Astrocyte (in vitro differentiated cells and primary cell): ENCODE results near the gene TGM1. TPM values are rescaled to one million over a fixed set of nuclear protein-coding genes. Genes with fewer than 3 reads are reported as not detected.
A peak's percentile ranks its signal among the peaks of the same experiment; 100 is the strongest.

Source experiments
- DNase-seq: peaks from one replicate; pipeline ENCODE4 v3.0.0-alpha.2; 2010; ENCODE audit warnings: low read depth
- FAIRE-seq: peaks from 2 replicates; lab custom pipeline; 2011; peaks lifted over from hg19 to GRCh38; lab: Jason Lieb, UNC
- H2AFZ ChIP-seq: 2 replicates; pipeline ENCODE4 v1.6.0; 2012; ENCODE audit warnings: low read depth, low read length, inconsistent platforms
- H3K27ac ChIP-seq: 2 replicates; pipeline ENCODE4 v1.5.1; 2011; ENCODE audit warnings: low read depth, low read length, inconsistent platforms
- H3K27me3 ChIP-seq: 2 replicates; pipeline ENCODE4 v1.6.0; 2011; ENCODE audit warnings: low read length, inconsistent platforms; ENCODE audit not compliant: insufficient read depth
- H3K36me3 ChIP-seq: 2 replicates; pipeline ENCODE4 v1.5.1; 2011; ENCODE audit warnings: low read length, inconsistent platforms; ENCODE audit not compliant: insufficient read depth
- H3K4me1 ChIP-seq: 2 replicates; pipeline ENCODE4 v1.5.1; 2011; ENCODE audit warnings: low read length, inconsistent platforms; ENCODE audit not compliant: insufficient read depth
- H3K4me2 ChIP-seq: 2 replicates; pipeline ENCODE4 v1.6.0; 2012; ENCODE audit warnings: low read length, inconsistent platforms
- H3K4me3 ChIP-seq: 2 replicates; pipeline ENCODE4 v1.5.1; 2011; ENCODE audit warnings: low read depth, mild to moderate bottlenecking, low read length, inconsistent platforms; ENCODE audit not compliant: insufficient read depth
- H3K79me2 ChIP-seq: 2 replicates; pipeline ENCODE4 v1.6.0; 2012; ENCODE audit warnings: mild to moderate bottlenecking, low read length, inconsistent platforms; ENCODE audit not compliant: insufficient read depth
- H3K9ac ChIP-seq: 2 replicates; pipeline ENCODE4 v1.6.0; 2012; ENCODE audit warnings: mild to moderate bottlenecking, low read length, inconsistent platforms
- H3K9me3 ChIP-seq: 2 replicates; pipeline ENCODE4 v1.5.1; 2012; ENCODE audit warnings: low read depth, mild to moderate bottlenecking, low read length, inconsistent platforms; ENCODE audit not compliant: insufficient read depth
- H4K20me1 ChIP-seq: 2 replicates; pipeline ENCODE4 v1.6.0; 2012; ENCODE audit warnings: low read length, inconsistent platforms; ENCODE audit not compliant: insufficient read depth
- H3K27ac Mint-ChIP-seq: one replicate; pipeline ENCODE4 v1.8.0; 2021; ENCODE audit warnings: mild to moderate bottlenecking, mixed read lengths; ENCODE audit not compliant: unreplicated experiment
- H3K27me3 Mint-ChIP-seq: one replicate; pipeline ENCODE4 v1.8.0; 2021; ENCODE audit warnings: low read depth, mixed read lengths; ENCODE audit not compliant: unreplicated experiment
- H3K36me3 Mint-ChIP-seq: one replicate; pipeline ENCODE4 v1.8.0; 2021; ENCODE audit warnings: low read depth, mixed read lengths; ENCODE audit not compliant: unreplicated experiment
- H3K4me1 Mint-ChIP-seq: one replicate; pipeline ENCODE4 v1.8.0; 2021; ENCODE audit warnings: low read depth, mixed read lengths; ENCODE audit not compliant: unreplicated experiment
- H3K4me3 Mint-ChIP-seq: one replicate; pipeline ENCODE4 v1.8.0; 2021; ENCODE audit warnings: mild to moderate bottlenecking, moderate library complexity, mixed read lengths; ENCODE audit not compliant: unreplicated experiment
- H3K9me3 Mint-ChIP-seq: one replicate; pipeline ENCODE4 v1.8.0; 2021; ENCODE audit warnings: mild to moderate bottlenecking, mixed read lengths; ENCODE audit not compliant: unreplicated experiment
- EZH2 ChIP-seq: IDR thresholded peaks from 2 replicates; pipeline ENCODE4 v1.6.1; 2012; ENCODE audit warnings: mild to moderate bottlenecking, low read length, inconsistent platforms; ENCODE audit not compliant: insufficient read depth
- total RNA-seq: library from RNA; stranded (reverse); gene quantifications from 2 replicates; pipeline ENCODE4 v1.2.1, GENCODE V29; 2021
- TF ChIP-seq, protein P1 (sequence below): IDR thresholded peaks from 2 replicates; pipeline ENCODE4 v1.5.1; 2011; ENCODE audit warnings: low read depth, mild to moderate bottlenecking, inconsistent platforms, low read length, moderate library complexity; ENCODE audit not compliant: insufficient read depth

The TGM1 gene
- total RNA-seq, 1 donor from 2014 or later, result 3.8 TPM

DNA sequence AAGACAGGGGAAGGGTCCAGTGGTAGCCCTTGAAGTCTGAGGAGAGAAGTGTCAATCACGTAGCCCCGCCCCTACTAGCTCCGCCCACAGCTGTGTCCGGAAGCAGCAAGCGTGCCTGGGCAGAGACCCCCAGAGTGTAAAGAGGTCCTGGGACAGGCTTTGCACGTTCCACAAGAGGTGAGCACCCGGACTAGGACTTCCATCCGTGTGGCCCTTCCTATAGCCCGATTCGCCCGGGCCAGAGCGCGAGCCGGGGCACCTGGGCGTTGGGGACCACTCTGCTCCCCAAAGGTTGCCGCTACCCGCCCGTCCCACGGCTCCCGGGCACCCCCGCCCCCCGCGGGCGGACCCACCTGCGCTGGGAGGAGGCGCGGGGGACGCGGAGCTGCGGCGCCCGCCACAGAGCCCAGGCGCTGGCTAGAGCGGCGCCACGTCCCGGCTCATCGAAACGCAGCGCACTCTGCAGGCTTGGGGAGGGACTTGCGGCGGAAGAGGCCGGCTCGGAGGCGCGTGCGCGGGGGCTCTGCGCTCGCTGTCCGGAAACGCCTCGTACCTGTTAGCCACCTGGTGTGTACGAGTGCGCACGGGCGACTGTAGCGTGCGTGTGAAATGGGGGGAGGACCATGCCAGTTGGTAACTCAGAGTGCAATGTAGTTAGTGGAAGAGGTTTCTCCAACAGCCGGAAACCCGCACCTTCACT, 8.3 kb upstream of the TGM1 start, which contains the start of gene RABGGTA:
RABGGTA (minus strand) TSS at position 464 of the 700 bp plus-strand sequence. CDS start 482 bp downstream, outside the sequence.
- DNase-seq, result peak; percentile 74

DNA sequence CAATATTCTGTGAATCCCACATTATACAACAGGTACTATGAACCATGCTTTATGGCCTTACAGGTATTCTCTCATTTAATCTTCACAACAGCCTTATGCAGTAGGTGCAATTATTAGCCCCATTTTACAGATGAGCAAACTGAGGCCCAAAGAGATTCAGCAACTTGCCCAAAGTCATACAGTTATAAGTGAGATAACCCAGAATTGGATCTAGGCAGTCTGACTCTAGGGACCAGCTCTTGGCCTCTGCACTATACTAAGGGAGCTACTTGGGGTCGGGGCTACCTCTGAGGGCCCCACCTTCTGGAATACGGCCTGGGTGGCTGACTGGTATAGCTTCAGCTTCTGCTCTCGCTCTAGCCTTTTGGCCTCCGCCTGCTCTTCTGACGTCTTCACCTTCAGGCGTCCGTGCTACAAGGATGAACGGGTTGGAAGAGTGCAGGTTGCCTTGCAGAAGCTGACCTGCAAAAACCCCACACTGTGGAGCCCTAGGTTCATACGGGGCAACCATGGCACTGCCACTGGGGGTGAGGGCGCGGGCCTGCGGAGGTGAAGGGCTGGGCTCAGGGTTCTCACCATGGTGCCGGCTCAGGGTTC, 7.7 kb upstream of the TGM1 start:
- no peaks in the 10 kb centered on the region for H3K9me3 Mint-ChIP-seq
- Histone ChIP-seq H3K27ac (peak overlapping the region; percentile 92), H2AFZ (peak overlapping the region; percentile 93), H3K4me2 (peak overlapping the region; percentile 94), H3K79me2 (no peaks in the 10 kb centered on the region), H3K4me3 (peak overlapping the region; percentile 82), H4K20me1 (no peaks in the 10 kb centered on the region), H3K36me3 (peaks cover 7% of the 10 kb centered on the region), H3K4me1 (peaks cover 5% of the 10 kb centered on the region), H3K27me3 (no peaks in the 10 kb centered on the region), H3K9me3 (no peaks in the 10 kb centered on the region), H3K9ac (peak overlapping the region; percentile 94)
- no peak for DNase-seq
- peaks cover 7% of the 10 kb centered on the region for H3K4me1 Mint-ChIP-seq
- H3K27me3 Mint-ChIP-seq, result no peaks in the 10 kb centered on the region
- peaks cover 25% of the 10 kb centered on the region for H3K36me3 Mint-ChIP-seq
- H3K27ac Mint-ChIP-seq, result peak overlapping the region; percentile 93
- TF ChIP-seq EZH2, result no peak
- TF ChIP-seq, protein P1, sequence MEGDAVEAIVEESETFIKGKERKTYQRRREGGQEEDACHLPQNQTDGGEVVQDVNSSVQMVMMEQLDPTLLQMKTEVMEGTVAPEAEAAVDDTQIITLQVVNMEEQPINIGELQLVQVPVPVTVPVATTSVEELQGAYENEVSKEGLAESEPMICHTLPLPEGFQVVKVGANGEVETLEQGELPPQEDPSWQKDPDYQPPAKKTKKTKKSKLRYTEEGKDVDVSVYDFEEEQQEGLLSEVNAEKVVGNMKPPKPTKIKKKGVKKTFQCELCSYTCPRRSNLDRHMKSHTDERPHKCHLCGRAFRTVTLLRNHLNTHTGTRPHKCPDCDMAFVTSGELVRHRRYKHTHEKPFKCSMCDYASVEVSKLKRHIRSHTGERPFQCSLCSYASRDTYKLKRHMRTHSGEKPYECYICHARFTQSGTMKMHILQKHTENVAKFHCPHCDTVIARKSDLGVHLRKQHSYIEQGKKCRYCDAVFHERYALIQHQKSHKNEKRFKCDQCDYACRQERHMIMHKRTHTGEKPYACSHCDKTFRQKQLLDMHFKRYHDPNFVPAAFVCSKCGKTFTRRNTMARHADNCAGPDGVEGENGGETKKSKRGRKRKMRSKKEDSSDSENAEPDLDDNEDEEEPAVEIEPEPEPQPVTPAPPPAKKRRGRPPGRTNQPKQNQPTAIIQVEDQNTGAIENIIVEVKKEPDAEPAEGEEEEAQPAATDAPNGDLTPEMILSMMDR, result no peak
- FAIRE-seq, result no peak
- H3K4me3 Mint-ChIP-seq, result peak overlapping the region; percentile 92

More for the DNA sequence above, 8.3 kb upstream of the TGM1 start, which contains the start of gene RABGGTA:
- peak within 1 kb of the TSS; percentile 92 for H3K27ac ChIP-seq
- Mint-ChIP-seq H3K4me1 (peaks cover 7% of the 10 kb centered on the region), H3K27me3 (no peaks in the 10 kb centered on the region), H3K4me3 (peak within 1 kb of the TSS; percentile 92), H3K27ac (peak within 1 kb of the TSS; percentile 93), H3K36me3 (peaks cover 19% of the 10 kb centered on the region), H3K9me3 (no peaks in the 10 kb centered on the region)
- no peaks in the 10 kb centered on the region for H4K20me1 ChIP-seq
- no peaks in the 10 kb centered on the region for H3K9me3 ChIP-seq
- H3K4me3 ChIP-seq, result peak within 1 kb of the TSS; percentile 82
- peaks cover 5% of the 10 kb centered on the region for H3K4me1 ChIP-seq
- H3K36me3 ChIP-seq, result peaks cover 7% of the 10 kb centered on the region
- no peaks in the 10 kb centered on the region for H3K79me2 ChIP-seq
- TF ChIP-seq, protein P1, result peak; percentile 27
- TF ChIP-seq EZH2, result no peak
- H3K4me2 ChIP-seq, result peak within 1 kb of the TSS; percentile 94
- FAIRE-seq, result no peak
- no peaks in the 10 kb centered on the region for H3K27me3 ChIP-seq
- peak within 1 kb of the TSS; percentile 94 for H3K9ac ChIP-seq
- peak within 1 kb of the TSS; percentile 93 for H2AFZ ChIP-seq
